GM19452 (cell line): ENCODE results near the gene SHISA8.

ENCODE experiments used
- ATAC-seq: cut with Tn5 transposase; IDR thresholded peaks from one replicate; pipeline ENCODE4 v1.9.1; 2021; ENCODE audit not compliant: unreplicated experiment

Gene SHISA8

DNA sequence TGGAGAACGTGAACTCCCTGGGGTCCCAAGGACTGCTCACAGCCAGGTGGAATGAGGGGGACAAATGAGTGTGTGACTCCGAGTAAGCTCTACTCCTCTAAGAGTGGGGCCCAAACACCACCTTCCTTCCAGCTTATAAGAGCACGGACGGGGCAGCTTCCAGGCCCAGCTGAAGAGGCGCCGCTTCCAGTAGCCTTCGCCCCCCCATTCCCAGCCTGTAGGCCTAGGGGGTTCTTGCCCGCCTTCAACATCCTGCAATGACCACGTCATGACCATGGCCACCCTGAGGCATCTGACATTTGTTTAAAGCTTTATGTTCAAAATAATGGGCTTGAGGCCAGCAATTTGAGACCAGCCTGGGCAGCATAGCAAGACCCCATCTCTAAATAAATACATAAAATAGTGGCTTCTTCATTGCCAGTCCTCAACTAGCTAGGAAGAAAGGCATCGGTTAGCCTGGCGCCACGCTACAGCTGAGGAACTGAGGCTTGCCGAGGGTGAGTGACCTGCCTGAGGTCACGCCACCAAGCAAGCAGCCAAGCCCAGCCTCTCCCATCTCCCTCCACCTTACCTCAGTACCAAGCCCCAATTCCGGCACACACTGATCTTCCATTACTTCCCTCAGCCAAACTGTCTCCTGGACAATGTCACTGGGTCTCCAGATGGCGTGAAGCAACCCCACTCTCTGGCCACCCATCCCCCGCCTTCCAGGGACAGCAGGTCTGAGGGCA is 19.6 kb upstream of the SHISA8 start:
- ATAC-seq, result no peak

- ATAC-seq, result no peak
Measured at GRCh38 chr22:41933411-41934177, 18.7 kb upstream of the SHISA8 start.

DNA sequence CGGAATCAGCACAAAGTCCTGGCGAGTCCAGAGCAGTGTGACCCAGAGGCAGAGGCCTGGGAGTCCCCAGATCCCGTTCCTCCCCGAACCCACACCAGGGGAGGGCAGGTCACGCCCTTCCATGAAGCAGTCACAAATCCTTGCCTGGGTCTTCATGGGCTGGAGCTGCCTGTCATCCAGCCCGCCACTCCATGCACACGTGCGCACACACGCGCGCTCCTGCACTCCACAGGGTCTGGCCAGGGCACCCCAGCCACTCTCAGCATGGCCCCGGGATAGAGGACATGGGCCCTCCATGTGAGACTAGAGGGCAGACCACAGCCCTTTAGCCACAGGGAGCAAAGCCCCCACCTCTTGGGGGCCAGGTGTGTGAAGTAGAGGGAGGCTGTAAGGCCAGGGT is 17.5 kb upstream of the SHISA8 start:
- ATAC-seq, result no peak

DNA sequence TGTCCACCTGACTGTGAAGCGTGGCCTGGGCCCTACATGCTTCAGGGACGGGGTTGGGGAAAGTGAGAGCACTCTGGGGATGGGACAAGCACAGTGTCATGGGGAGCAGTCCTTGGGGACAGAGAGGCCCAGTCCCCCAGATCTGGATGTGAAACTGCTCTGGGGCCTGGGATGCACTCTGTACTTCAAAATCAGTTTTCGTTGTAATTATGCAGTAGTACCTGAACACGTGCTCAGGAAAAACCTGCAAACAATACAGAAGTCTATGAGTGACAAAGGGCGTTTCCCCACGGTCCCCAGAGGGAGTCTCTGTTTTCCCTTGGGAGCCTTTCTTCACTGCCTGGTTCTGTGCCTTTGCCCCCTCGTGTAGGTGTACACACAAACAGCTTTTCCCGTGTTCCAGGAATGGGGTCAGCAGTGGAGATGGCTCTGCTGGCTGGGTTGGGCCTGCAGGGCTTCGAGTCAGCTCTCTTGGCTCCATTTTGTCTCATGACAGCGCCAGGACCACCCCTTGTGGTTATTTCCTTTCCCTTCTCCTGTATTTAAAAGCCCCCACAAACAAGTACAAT is 16.9 kb upstream of the SHISA8 start:
- no peak for ATAC-seq

DNA sequence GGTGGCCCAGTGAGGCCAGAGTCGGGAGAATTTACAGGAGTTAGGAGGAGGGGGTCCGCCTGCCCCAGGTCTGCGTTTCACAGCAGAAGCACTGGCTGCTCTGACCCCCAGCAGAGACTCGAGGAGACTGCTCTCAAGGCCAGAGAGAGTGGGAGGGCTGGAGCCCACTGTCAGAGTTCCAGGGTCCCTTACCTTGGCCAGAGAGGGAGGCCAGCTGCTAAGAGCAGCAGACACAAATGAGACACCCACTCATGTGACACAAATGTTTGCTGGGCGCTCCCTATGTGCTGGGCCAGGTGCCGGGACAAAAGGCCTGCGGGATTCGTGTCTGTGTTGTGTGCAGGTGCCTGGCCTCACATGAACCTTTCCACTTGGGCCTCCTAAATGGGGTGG is 14.5 kb upstream of the SHISA8 start:
- ATAC-seq, result no peak

DNA sequence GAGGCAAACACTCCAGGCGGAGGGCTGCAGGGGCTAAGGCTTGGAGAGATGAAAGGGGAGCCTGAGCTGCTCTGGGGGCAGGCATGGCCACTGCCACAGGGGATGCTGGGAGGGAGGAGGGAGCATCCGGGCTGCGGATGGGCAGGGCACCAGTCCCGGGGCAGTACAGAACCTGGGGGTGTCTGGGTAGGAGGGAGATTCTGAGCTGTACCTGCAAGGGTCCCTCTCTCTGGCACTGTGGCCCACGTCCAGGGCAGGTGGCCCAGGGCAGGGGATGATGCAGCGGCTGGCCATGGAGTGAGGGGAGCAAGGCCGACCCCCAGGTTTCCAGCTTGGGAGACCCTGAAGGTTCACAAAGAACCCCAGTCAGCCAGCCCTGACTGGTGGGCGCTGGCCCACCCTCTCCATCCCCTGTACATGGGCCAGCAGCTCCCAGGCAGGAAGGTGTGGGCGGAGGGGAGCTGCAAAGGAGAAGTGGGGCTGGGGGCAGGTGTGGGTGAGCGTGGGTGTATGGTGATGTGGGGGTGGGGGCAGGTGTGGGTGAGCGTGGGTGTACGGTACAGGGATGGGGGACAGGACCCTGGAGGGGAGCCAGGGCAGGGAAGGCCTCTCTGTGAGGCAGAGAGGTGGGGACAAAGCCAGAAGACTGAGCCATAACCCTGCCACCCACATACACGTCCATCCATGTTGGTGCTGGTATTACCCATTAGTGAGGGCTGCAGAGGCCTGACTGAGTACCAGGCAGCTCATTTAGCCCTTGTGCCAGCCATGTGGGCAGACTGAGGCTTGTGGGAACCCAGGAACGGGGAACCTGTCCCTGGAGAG is 13.9 kb upstream of the SHISA8 start:
- no peak for ATAC-seq

GRCh38 chr22:41927813-41928212 is 12.9 kb upstream of the SHISA8 start:
- no peak for ATAC-seq

GRCh38 chr22:41925783-41926460 is 11.0 kb upstream of the SHISA8 start:
- no peak for ATAC-seq

DNA sequence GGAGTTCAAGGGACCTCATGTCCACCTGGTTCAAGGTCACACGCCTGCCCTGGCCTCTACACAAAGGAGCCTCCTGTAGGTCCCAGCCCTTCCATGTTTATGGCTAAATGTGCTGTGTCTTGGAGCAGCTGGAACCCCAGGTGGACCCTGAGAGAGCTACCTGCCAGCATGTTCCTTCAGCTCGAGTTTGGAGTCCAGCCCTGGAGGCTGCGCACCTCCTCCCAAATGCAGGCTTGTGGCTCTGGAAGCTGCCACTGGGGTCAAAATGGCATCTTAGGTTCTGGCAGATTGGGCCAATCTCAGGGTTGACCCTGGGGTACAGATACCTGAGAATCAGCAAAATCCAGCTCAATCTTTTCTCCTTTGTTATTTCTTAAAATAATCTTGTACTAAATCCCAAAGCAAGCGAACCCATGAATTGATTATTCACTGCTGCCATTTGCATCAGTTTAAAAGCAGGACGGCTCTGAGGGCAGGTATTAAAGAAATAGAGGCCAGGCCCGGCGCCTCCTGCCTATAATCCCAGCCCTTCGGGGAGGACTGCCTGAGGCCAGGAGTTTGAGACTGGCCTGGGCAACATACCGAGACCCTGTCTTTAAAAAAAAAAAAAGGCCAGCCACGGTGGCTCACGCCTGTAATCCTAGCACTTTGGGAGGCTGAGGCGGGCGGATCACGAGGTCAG is 8.9 kb upstream of the SHISA8 start:
- no peak for ATAC-seq

- ATAC-seq, result no peak
Measured at GRCh38 chr22:41922940-41923594, 8.2 kb upstream of the SHISA8 start.

DNA sequence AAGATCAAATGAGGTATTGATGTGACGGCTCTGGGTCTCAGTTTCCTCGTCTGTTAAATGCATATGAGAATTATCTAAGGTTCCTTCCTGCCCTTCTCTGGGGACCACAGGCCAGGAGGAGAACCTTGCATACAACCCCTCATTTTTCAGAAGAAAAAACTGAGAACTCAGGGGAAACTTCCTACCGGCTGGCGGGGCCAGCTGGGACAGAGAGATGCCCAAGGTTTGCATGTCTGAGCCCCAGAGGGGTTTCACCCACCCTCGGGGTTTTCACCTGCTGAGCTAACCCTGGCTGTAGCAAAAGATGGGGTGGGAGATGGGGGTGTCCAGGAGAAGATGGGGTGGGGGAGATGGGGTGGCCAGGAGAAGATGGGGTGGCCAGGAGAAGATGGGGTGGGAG is 7.5 kb upstream of the SHISA8 start:
- ATAC-seq, result no peak

GRCh38 chr22:41920271-41920976 is 5.5 kb upstream of the SHISA8 start:
- peak; percentile 32 for ATAC-seq

DNA sequence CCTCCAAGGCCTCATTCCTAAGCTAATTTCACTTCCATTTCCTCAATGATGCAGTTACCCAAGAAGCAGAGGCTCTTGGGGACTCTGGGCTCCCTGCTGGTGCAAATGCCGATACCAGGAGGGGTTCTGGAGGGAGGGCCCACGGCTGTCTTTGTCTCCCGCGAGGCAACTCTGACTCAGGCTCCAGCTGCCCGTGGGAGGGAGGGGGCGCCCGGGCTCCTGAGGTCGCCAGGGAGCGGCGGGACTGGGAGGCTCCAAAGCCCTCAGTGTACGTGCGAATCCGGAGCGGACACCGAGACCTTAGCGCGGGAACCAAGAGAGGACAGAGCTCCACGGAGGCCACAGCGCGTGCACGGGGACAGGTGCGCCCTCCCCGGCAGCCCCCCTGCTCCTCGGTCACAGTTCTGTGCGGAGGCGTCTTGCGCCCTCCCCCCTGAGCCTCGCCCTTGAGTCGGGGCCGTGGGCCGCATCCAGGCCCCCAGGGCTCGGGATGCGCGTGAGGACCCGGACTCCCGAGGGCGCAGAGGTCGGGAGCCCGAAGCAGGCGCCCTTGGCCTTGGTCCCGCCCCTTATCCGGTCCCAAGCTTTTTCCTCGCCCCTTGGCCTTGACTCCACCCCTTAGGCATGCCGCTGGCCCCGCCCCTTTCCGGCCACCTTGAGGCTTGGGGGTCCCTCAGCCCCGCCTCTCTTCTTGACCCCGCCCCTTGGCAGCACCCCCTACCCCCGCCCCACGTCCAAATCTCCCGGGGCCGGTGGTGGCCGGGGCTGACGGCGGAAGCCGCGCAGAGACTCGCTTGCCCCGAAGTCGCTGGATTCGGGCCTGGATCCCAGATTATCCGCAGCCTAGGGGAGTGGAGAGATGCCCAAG is 4.7 kb upstream of the SHISA8 start:
- ATAC-seq, result peak; percentile 43

DNA sequence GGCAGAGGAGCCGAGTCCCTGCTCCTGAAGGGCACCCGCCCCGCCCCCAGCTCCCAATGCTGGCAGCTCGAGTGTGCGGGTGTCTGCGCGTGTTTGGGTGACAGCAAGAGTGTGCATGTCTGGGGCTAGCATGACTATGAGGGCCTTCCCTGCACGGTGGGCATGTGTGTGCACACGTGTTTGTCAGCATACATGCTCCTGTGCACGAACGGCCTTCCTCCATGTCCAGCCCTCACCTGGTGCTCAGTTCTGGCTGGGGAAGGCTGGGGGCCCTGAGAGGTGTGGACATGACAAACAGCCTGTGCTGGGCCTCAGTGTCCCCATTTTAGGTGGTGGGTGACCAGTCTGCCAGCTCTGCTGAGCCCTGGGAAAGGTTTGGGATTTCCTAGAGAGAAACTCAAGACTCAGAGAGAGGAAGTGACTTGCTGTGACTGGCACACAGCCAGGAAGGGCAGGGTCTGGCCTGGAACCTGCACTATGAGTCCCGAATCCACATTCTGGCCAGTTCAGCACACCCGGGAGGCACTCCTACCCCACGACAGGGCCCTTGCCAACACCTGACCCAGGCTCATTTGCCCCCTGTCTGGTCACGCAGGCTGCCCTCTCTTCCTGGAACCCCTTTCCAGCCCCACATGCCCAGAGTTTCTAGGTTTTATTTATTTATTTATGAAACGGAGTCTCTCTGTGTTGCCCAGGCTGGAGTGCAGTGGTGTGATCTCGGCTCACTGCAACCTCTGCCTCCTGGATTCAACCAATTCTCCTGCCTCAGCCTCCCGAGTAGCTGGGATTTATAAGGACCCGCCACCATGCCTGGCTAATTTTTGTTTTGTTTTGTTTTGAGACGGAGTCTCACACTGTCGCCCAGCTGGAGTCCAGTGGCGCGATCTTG is 3.3 kb upstream of the SHISA8 start:
- no peak for ATAC-seq

DNA sequence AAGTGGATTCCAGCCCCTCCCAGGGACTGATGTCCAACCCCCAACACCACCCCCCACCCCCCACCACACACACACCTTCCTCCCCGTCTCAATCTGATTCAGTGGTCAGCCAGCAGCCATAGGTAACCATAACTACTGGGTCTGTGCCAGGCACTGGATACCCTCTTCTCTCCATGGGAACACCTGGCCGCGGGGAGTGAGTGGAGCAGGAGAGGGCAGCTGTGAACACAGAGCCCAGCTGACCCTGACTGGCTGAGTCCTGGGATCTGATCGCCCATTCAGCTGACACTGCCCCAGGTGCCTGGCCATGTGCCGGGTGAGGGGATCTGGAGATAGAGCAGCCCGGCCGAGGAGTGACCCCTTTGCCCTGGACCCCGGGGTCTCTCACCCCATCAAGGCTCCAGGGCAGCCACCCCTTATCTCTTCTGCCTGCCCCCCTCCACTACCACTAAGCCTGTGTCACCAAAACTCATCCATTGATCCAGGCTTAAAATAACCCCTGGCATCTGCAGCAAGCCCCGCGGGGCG is 2.6 kb upstream of the SHISA8 start:
- no peak for ATAC-seq

DNA sequence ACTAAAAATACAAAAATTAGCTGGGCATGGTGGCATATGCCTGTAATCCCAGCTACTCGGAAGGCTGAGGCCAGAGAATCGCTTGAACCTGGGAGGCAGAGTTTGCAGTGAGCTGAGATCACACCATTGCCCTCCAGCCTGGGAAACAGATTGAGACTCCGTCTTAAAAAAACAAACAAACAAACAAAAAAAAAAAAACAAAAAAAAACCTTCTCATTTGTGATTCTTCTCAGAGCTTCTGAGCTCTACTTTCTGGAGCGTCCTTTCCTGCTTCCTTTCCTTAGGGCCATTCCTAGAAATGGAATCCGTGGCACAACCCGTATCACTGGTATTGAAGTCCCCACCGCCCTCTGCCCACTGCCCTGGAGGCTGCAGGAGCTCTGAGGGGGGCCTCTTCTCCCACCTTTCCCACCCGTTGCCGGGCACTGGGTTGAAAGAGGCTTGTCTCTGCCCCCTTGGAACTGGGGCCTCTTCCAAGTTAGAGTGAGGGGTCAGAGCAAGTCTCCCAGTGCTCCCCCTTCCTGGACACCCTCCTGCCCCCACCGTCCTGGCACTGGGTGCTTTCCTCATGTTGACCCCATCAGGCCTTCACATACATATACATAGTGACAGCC is 2.0 kb upstream of the SHISA8 start:
- ATAC-seq, result no peak
